HG03439 (cell line): ENCODE results near the gene ZSCAN1.

Experiments used
- ATAC-seq: cut with Tn5 transposase; IDR thresholded peaks from one replicate; pipeline ENCODE4 v1.9.1; 2021; ENCODE audit warnings: mild to moderate bottlenecking, moderate library complexity; ENCODE audit not compliant: unreplicated experiment

The ZSCAN1 gene

GRCh38 chr19:58067240-58067912, 33.6 kb downstream of the ZSCAN1 start:
- ATAC-seq, result no peak

GRCh38 chr19:58079792-58080191, 46.0 kb downstream of the ZSCAN1 start:
- no peak for ATAC-seq

GRCh38 chr19:58083021-58083420, 49.2 kb downstream of the ZSCAN1 start:
- ATAC-seq, result no peak

GRCh38 chr19:58084596-58085347, 50.9 kb downstream of the ZSCAN1 start:
- ATAC-seq, result no peak

- ATAC-seq, result no peak
These were observed 51.6 kb downstream of the ZSCAN1 start for GRCh38 chr19:58085348-58085875.

- no peak for ATAC-seq
These were observed 53.2 kb downstream of the ZSCAN1 start for GRCh38 chr19:58086825-58087710.

- no peak for ATAC-seq
These were observed 54.8 kb downstream of the ZSCAN1 start for GRCh38 chr19:58088521-58089052.

- ATAC-seq, result no peak
These were observed 56.0 kb downstream of the ZSCAN1 start for GRCh38 chr19:58089846-58090245.

- ATAC-seq, result no peak
These were observed 57.6 kb downstream of the ZSCAN1 start for GRCh38 chr19:58091251-58091995.

GRCh38 chr19:58093071-58093470, 59.2 kb downstream of the ZSCAN1 start:
- no peak for ATAC-seq

GRCh38 chr19:58095328-58095727, 61.5 kb downstream of the ZSCAN1 start:
- ATAC-seq, result no peak

GRCh38 chr19:58096884-58097283, 63.1 kb downstream of the ZSCAN1 start:
- no peak for ATAC-seq

GRCh38 chr19:58097349-58097748, 63.5 kb downstream of the ZSCAN1 start:
- no peak for ATAC-seq

- ATAC-seq, result no peak
These were observed 64.2 kb downstream of the ZSCAN1 start, which contains the start of gene ZSCAN18 for GRCh38 chr19:58097781-58098681. ZSCAN18 (minus strand) TSS chr19:58098231; CDS start chr19:58090267, 7,964 bp downstream.

GRCh38 chr19:58098682-58098998, 64.8 kb downstream of the ZSCAN1 start:
- ATAC-seq, result no peak
